Measurements from ENCODE around the gene TAS2R30.
"Not testable (repeated sequence)": the region's sequence is repeated elsewhere in the genome, so short reads cannot be mapped to it uniquely, and the experiment has no call there.

The TAS2R30 gene

DNA sequence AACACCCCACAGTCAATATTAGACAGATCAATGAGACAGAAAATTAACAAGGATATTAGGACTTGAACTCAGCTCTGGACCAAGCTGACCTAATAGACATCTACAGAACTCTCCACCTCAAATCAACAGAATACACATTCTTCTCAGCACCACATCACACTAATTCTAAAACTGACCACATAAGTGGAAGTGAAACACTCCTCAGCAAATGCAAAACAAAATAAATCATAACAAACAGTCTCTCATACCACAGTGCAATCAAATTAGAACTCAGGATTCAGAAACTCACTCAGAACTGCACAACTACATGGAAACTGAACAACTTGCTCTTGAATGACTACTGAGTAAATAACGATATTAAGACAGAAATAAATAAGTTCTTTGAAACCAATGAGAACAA, 23.2 kb downstream of the TAS2R30 start:
- DNase-seq: not testable (repeated sequence)

DNA sequence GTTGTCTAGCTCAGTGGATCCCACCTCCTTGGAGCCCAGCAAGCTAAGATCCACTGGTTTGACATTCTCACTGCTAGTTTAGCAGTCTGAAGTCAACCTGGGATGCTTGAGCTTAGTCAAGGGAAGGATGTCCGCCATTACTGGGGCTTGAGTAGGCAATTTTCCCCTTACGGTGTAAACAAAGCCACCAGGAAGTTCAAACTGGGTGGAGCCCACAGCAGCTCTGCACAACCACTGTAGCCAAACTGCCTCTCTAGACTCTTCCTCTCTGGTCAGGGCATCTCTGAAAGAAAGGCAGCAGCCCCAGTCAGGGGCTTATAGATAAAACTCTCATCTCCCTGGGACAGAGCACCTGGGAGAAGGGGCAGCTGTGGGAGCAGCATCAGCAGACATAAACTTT, 25.6 kb downstream of the TAS2R30 start:
- no peak for DNase-seq

GRCh38 chr12:11107719-11108118, 26.7 kb downstream of the TAS2R30 start:
- DNase-seq: no peak

DNA sequence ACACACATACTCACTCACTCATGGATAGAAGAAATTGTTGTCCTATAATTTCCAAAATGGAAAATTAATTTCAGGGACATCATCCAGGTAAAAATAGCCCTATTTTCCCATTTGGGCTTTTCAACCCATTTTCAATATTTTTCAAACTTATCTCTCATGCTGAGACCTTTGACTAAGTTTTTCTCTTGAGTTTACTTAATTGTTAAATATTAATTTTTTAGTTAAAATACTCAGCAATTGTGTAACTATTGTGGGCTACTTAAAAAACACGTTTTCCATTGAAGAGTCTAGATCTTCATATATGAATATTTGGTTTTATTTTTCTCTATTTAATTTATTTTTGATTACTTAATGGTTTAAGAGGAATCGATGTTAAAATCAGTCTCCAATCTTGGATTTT, 28.2 kb downstream of the TAS2R30 start:
- DNase-seq: no peak

DNA sequence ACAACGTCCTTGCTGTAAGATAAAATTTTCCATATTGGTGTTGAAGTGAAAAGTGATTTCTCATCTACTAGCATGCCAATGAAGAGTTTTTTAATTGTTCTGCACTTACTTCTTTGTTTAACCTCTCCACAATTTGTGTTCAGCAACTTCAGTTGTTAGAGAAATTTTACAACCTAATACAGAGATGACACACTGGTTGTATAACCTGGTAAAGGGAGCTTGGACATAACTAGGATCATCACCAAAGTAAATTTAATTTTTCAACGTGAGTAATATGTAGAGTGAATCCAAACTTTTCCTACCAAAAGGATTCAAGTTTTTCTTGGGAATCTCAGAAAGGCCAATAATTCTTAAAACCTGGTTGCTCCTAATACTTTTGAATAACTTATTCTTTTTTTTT, 28.9 kb downstream of the TAS2R30 start:
- no peak for DNase-seq

DNA sequence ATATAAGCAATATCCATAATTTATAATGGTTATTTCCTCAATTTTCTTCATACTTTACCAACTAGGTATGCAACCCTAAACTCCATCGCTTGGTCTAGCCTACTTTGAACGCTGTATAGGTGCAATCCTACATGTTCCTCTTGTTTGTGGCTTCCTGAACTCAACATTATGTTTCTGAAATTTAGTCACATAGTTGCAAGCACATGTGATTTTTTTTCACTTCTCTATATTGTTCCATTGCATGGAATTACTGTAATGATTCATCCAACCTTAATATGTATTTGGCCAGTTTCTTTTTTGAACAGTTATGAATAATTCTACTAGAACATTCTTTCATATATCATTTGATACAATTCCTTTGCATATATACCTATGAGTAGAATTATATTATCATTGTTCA, 39.5 kb downstream of the TAS2R30 start:
- not testable (repeated sequence) for DNase-seq

DNA sequence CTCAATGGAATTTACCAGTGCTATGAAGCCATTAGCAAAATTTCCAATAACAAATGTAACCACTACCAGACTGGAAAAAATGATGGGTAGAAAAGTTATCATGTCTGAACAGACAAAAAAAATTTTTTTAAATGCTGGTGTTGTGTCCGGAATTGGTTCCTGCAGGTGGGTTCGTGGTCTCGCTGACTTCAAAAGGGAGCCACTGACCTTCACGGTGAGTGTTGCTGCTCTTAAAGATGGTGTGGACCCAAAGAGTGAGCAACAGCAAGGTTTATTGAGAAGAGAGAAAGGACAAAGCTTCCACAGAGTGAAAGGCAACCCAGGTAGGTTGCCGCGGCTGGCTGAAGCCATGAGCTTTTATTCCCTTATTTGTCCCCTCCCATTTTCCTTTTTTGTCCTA, 42.3 kb downstream of the TAS2R30 start, which contains the start of gene TAS2R43:
TAS2R43 (minus strand) TSS at position 186 of the 400 bp plus-strand sequence; CDS start at position 102, 84 bp downstream.
- DNase-seq: no peak

DNA sequence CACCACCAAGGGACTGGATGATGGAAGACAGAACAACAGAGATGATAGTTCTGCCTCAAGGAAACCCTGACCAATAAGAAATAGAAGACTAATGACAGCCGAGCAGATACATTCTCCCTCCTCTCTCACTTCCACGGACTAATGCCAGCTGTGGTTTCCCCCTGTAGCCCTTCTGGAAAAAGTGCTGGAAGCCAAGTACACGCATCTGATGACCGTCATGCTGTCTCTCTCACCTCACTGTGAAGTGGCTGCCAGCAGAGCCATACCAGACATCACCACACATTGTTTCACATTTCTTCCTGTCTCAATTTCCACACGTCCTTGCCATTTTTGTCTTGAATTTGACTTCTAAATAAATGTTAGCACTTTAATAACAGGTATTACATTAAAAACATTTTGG, 45.2 kb downstream of the TAS2R30 start:
- DNase-seq: no peak

DNA sequence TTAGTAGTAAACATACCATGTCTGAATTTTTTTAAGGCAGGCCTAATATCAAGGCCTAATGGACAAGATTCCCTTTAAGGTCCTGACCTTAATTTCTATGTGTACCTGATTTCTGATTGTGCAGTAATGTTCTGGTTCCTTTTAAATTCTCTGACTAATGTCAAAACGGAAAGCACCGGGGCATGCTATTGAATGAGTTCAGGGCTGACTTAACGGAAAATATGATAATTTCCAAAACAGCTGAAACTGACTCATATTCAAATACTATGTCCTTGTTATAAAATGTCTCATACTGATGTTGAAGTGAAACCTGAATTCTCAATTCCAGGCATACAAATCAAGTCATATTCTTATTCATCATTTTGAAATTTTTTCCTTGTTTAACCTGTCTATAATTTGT, 49.0 kb downstream of the TAS2R30 start:
- DNase-seq: no peak
